ENCODE results near the gene DCDC2C.

The DCDC2C gene

DNA sequence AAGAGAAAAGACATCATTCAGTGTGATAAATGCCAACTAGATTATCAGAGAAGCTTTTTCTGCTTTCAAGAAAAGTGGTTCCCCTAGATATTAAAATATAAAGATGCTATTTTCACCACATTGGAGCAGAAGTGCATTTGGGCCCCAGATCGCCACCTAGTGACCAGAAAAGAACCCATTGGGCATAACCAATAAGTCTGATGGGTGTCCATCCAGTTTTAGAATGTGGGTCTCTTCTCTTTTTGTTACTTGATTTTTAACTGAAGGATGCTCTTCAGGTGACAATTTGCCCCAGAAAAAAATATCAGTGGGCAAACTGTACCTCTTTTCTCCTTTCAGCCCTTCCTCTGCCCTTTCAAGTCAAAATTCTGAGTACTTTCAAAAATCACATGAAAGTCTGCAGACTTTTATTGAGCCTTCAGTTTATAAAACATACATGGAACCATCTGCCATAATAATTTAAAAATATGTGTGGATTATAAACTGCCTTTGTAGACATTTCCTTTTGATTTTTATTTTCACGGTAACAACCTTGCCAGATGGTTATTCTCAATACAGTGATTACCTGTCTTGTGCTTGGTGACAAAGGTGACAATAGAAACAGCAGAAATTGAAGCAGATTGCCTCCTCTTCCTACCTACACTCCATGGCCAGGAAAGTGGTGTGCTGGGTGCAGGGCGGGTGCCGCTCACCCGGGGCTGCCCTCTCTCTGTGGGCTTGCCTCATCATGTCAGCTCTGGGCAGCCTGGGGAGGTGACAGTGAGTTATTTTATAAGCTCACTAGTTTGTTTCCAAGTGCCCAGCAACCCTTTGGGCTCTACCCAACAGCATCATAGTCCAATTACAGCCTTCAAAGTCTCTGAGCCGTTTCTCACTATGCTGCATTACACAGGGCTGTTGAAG lies 124.5 kb downstream of the DCDC2C start:
- H3K4me3 ChIP-seq (ENCODE audit: low read depth, low read length), result no peak overlapping the region
- 0 out of 2 replicates have a peak, but pooled peaks cover 5% of the 10 kb centered on the region for H3K27me3 ChIP-seq (ENCODE audit: insufficient read depth, low read length)
- H3K79me2 ChIP-seq (ENCODE audit: control insufficient read depth, insufficient read depth, low read length, unreplicated experiment), result no peaks in the 10 kb centered on the region
- no peak overlapping the region for H3K27ac ChIP-seq (ENCODE audit: low read depth, low read length)
- no peak overlapping the region for H2AFZ ChIP-seq (ENCODE audit: low read length, unreplicated experiment)
- H3K4me1 ChIP-seq (ENCODE audit: control insufficient read depth, insufficient read depth, low read length, unreplicated experiment), result no peaks in the 10 kb centered on the region
- no peaks in the 10 kb centered on the region for H3K36me3 ChIP-seq (ENCODE audit: insufficient read depth, low read length)

DNA sequence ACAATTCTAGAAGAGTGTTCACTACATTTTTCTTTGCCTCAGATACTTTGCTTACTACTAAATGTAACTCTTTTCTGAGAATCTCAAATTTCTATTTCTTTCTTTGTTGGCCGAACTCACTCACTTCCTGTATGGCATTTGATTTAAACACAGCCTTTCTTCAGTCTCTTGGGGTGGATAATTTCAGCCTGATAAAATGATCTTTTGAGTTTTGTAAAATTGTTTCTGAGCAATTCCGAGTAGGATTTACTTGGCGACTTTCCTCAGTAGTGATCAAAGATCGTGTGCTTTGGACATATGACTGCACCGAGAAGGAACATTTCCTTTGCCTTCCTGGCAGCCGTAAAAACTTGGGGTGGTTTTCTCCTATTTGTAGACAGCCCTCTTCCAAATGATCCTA lies 127.4 kb downstream of the DCDC2C start:
- H3K79me2 ChIP-seq (ENCODE audit: control insufficient read depth, insufficient read depth, low read length, unreplicated experiment), result no peaks in the 10 kb centered on the region
- no peaks in the 10 kb centered on the region for H3K4me1 ChIP-seq (ENCODE audit: control insufficient read depth, insufficient read depth, low read length, unreplicated experiment)
- H3K27me3 ChIP-seq (ENCODE audit: insufficient read depth, low read length), result 0 out of 2 replicates have a peak, but pooled peaks cover 5% of the 10 kb centered on the region
- no peak overlapping the region for H2AFZ ChIP-seq (ENCODE audit: low read length, unreplicated experiment)
- no peak overlapping the region for H3K4me3 ChIP-seq (ENCODE audit: low read depth, low read length)
- H3K27ac ChIP-seq (ENCODE audit: low read depth, low read length), result no peak overlapping the region
- H3K36me3 ChIP-seq (ENCODE audit: insufficient read depth, low read length), result no peaks in the 10 kb centered on the region

DNA sequence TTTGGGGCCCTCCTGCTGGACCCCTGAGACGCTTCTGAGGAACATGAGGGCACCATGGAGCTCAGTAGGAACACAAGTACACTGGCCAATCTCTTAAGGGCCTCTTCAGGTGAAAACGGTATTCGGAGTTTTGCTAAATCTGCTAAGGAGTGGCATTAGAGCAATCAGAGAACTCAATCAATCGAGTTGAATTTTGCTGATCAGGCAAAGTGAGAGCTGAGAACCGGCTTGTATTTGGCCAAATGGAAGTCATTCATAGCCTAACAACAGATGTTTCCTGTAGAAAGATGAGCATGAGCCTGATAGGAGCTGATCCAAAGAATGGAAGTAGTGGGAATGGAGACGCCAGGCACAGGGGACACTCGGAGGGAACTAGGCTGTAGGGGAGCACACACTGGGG lies 133.7 kb downstream of the DCDC2C start:
- H2AFZ ChIP-seq (ENCODE audit: low read length, unreplicated experiment), result no peak overlapping the region
- no peaks in the 10 kb centered on the region for H3K79me2 ChIP-seq (ENCODE audit: control insufficient read depth, insufficient read depth, low read length, unreplicated experiment)
- no peak overlapping the region for H3K4me3 ChIP-seq (ENCODE audit: low read depth, low read length)
- H3K4me1 ChIP-seq (ENCODE audit: control insufficient read depth, insufficient read depth, low read length, unreplicated experiment), result no peaks in the 10 kb centered on the region
- H3K27me3 ChIP-seq (ENCODE audit: insufficient read depth, low read length), result no peaks in the 10 kb centered on the region
- H3K36me3 ChIP-seq (ENCODE audit: insufficient read depth, low read length), result no peaks in the 10 kb centered on the region
- H3K27ac ChIP-seq (ENCODE audit: low read depth, low read length), result no peak overlapping the region

DNA sequence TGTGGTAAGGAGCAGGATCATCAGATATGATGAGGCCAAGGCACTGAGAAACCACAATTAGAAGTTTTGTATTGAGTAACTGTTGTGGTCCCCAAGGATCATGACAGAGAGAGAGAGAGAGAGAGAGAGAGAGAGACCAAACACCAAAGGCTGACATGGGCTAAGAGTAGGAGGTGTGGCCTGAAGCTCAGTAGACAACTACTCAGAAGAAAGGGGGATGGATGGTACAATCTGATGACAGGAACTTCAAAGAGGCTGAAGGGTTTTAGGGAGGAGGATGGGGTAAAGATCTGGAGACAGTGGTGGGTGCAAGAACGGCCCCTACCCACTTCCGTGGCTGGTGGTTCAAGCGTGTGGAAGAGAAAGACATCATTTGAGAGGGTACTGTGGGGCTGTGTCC lies 135.0 kb downstream of the DCDC2C start:
- Histone ChIP-seq H3K36me3 (ENCODE audit: insufficient read depth, low read length) (no peaks in the 10 kb centered on the region), H3K27me3 (ENCODE audit: insufficient read depth, low read length) (no peaks in the 10 kb centered on the region), H2AFZ (ENCODE audit: low read length, unreplicated experiment) (no peak overlapping the region), H3K27ac (ENCODE audit: low read depth, low read length) (no peak overlapping the region), H3K4me3 (ENCODE audit: low read depth, low read length) (no peak overlapping the region), H3K79me2 (ENCODE audit: control insufficient read depth, insufficient read depth, low read length, unreplicated experiment) (no peaks in the 10 kb centered on the region), H3K4me1 (ENCODE audit: control insufficient read depth, insufficient read depth, low read length, unreplicated experiment) (no peaks in the 10 kb centered on the region)

DNA sequence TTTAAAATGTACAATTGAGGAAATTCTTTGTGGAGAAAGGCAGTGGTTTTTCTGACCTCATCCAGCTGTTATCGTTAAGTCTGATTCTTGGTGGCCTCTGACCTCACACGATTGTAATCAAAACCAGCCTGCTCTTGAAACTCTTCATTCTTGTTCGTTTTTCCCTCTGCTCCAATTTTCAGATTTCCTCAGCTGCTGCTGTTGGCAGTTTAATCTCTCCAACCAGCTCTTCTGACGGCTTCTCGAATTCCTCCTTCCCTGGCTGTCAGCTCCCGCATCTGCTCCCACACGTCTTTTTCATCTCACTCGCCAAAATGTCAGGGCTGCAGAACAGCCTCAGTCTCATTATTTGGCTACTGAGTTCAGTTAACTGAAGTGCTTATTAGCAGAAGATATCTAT lies 136.1 kb downstream of the DCDC2C start:
- H3K36me3 ChIP-seq (ENCODE audit: insufficient read depth, low read length), result no peaks in the 10 kb centered on the region
- no peak overlapping the region for H3K27ac ChIP-seq (ENCODE audit: low read depth, low read length)
- H3K4me3 ChIP-seq (ENCODE audit: low read depth, low read length), result no peak overlapping the region
- H3K4me1 ChIP-seq (ENCODE audit: control insufficient read depth, insufficient read depth, low read length, unreplicated experiment), result no peaks in the 10 kb centered on the region
- no peak overlapping the region for H2AFZ ChIP-seq (ENCODE audit: low read length, unreplicated experiment)
- no peaks in the 10 kb centered on the region for H3K79me2 ChIP-seq (ENCODE audit: control insufficient read depth, insufficient read depth, low read length, unreplicated experiment)
- no peaks in the 10 kb centered on the region for H3K27me3 ChIP-seq (ENCODE audit: insufficient read depth, low read length)

DNA sequence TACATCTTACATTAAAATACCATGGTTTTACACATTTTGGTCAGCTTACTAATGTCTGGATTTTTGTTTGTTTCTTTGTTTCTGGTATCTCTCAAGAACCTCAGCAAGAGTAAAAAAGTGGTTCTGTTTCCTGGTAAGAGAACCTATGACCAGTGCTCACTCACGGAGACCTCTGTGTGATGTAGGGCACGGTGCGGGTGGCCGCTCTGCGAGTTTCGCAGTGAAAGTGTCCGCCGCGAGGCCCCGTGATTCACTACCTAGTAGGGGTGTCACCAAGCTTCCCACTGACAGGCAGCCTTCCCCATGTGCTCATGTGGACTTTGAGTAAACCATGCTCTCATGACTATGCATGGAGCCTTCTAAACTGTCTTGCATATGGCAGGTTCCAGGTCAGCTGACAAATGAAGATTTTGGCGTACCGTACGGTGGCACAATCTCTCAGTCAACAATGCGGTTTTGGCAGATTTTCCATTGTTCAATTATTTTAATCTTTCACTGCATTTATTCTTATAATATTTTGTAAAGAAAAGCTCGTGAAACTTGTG lies 137.3 kb downstream of the DCDC2C start:
- Histone ChIP-seq H3K4me1 (ENCODE audit: control insufficient read depth, insufficient read depth, low read length, unreplicated experiment) (no peaks in the 10 kb centered on the region), H3K79me2 (ENCODE audit: control insufficient read depth, insufficient read depth, low read length, unreplicated experiment) (no peaks in the 10 kb centered on the region), H3K36me3 (ENCODE audit: insufficient read depth, low read length) (no peaks in the 10 kb centered on the region), H3K4me3 (ENCODE audit: low read depth, low read length) (no peak overlapping the region), H3K27ac (ENCODE audit: low read depth, low read length) (no peak overlapping the region), H3K27me3 (ENCODE audit: insufficient read depth, low read length) (no peaks in the 10 kb centered on the region), H2AFZ (ENCODE audit: low read length, unreplicated experiment) (no peak overlapping the region)

DNA sequence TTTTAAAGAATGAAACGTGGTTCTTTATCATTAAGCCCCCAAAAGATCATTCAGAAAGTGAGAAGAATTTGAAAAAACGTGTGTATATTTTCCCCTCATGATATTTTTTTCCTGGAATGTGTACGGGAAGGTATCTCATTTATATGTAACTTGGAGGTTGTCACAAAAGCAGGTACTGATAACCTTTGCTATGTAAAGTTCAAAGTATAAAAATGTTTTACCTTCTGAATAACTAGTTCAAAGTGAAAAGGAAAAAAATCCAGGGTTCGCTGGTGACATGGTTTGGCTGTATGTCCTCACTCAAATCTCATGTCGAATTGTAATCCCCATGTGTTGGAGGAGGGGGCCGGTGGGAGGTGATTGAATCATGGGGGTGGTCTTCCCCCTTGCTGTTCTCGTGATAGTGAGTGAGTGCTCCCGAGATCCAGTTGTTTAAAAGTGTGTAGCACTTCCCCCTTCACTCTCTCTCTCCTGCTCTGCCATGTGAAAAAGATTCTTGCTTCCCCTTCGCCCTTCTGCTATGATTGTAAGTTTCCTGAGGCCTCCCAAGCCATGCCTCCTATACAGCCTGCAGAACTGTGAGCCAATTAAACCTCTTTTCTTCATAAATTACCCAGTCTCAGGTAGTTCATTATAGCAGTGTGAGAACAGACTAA lies 144.2 kb downstream of the DCDC2C start:
- Histone ChIP-seq H3K4me3 (ENCODE audit: low read depth, low read length) (no peak overlapping the region), H3K4me1 (ENCODE audit: control insufficient read depth, insufficient read depth, low read length, unreplicated experiment) (no peaks in the 10 kb centered on the region), H3K27ac (ENCODE audit: low read depth, low read length) (no peak overlapping the region), H3K36me3 (ENCODE audit: insufficient read depth, low read length) (no peaks in the 10 kb centered on the region), H2AFZ (ENCODE audit: low read length, unreplicated experiment) (no peak overlapping the region), H3K79me2 (ENCODE audit: control insufficient read depth, insufficient read depth, low read length, unreplicated experiment) (no peaks in the 10 kb centered on the region), H3K27me3 (ENCODE audit: insufficient read depth, low read length) (no peaks in the 10 kb centered on the region)

DNA sequence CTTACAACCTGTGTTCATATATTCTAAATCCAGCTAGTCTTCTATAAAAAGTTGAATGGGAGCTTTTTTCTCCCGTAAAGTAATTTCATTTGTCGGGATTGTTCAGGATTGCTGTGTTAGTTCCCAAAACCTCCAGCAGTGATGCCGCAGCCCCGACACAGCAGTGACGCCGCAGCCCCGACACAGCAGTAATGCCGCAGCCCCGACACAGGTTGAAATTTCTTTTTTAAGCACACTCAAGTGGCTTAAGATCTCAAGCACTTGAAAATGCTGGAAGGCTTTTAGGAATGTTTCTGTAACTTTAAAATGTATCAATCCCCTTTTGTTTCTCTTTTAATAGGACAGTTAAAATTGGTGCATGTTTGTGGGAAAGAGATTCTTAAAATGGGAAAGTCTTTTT lies 145.4 kb downstream of the DCDC2C start:
- Histone ChIP-seq H3K27ac (ENCODE audit: low read depth, low read length) (no peak overlapping the region), H3K4me1 (ENCODE audit: control insufficient read depth, insufficient read depth, low read length, unreplicated experiment) (no peaks in the 10 kb centered on the region), H3K4me3 (ENCODE audit: low read depth, low read length) (no peak overlapping the region), H3K36me3 (ENCODE audit: insufficient read depth, low read length) (no peaks in the 10 kb centered on the region), H3K79me2 (ENCODE audit: control insufficient read depth, insufficient read depth, low read length, unreplicated experiment) (no peaks in the 10 kb centered on the region), H2AFZ (ENCODE audit: low read length, unreplicated experiment) (no peak overlapping the region), H3K27me3 (ENCODE audit: insufficient read depth, low read length) (no peaks in the 10 kb centered on the region)

DNA sequence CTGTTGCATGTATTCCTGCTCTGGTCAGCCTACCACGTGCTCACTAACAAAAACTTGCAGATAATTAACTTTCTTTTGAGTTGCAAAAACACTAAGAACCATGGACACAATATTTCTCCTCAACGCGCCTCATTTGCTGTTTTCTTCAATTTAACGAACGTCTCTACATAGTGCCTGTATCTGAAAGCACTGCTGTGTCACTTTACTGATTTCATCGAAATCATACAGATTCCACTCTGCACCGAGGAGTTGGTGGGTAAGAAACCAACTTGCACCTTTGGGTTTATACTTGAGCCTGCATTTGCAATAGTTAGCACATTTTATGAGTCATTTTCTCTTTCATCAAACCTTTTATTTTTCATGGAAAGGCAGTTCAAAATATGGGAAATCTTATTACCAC lies 145.8 kb downstream of the DCDC2C start:
- Histone ChIP-seq H3K4me1 (ENCODE audit: control insufficient read depth, insufficient read depth, low read length, unreplicated experiment) (no peaks in the 10 kb centered on the region), H3K4me3 (ENCODE audit: low read depth, low read length) (no peak overlapping the region), H3K79me2 (ENCODE audit: control insufficient read depth, insufficient read depth, low read length, unreplicated experiment) (no peaks in the 10 kb centered on the region), H2AFZ (ENCODE audit: low read length, unreplicated experiment) (no peak overlapping the region), H3K27ac (ENCODE audit: low read depth, low read length) (no peak overlapping the region), H3K36me3 (ENCODE audit: insufficient read depth, low read length) (no peaks in the 10 kb centered on the region), H3K27me3 (ENCODE audit: insufficient read depth, low read length) (no peaks in the 10 kb centered on the region)

DNA sequence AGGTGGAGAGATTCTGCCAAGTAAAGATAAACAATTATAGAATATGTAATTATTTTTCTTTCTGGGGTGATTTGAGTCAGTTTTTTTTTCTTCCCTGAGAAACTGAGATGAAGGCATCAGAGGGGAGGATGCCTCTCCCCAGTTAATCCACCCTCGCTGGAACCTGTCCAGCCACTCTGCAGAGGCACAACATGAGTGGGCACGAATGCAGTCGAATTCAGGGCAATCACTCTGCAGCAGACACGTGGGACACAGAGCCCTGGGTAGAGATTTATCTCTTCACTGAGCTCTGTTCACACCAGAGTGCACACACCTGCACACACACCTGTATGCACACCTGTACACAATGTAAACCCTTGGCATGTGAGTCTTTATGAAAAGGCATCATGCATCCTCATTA lies 154.2 kb downstream of the DCDC2C start:
- no peaks in the 10 kb centered on the region for H3K36me3 ChIP-seq (ENCODE audit: insufficient read depth, low read length)
- H3K4me1 ChIP-seq (ENCODE audit: control insufficient read depth, insufficient read depth, low read length, unreplicated experiment), result no peaks in the 10 kb centered on the region
- no peak overlapping the region for H3K4me3 ChIP-seq (ENCODE audit: low read depth, low read length)
- no peaks in the 10 kb centered on the region for H3K79me2 ChIP-seq (ENCODE audit: control insufficient read depth, insufficient read depth, low read length, unreplicated experiment)
- no peak overlapping the region for H3K27ac ChIP-seq (ENCODE audit: low read depth, low read length)
- H2AFZ ChIP-seq (ENCODE audit: low read length, unreplicated experiment), result no peak overlapping the region
- no peaks in the 10 kb centered on the region for H3K27me3 ChIP-seq (ENCODE audit: insufficient read depth, low read length)

Measured in ACC112 (cell line).